Measurements from ENCODE around the gene IFTAP.

The IFTAP gene

GRCh38 chr11:36602135-36602534 is 7.8 kb downstream of the IFTAP start:
- no peak overlapping the region for H3K9ac ChIP-seq (ENCODE audit: low read length)
- no peaks in the 10 kb centered on the region for H4K20me1 ChIP-seq (ENCODE audit: insufficient read depth, low read length)
- H3K36me3 ChIP-seq (replicated peaks; ENCODE audit: low read depth, low read length), result no peaks in the 10 kb centered on the region
- no peak overlapping the region for H3K4me3 ChIP-seq (ENCODE audit: low read length)
- no peak overlapping the region for H3K27ac ChIP-seq (ENCODE audit: low read length)
- H2AFZ ChIP-seq (ENCODE audit: low read depth, low read length), result no peak overlapping the region
- TF ChIP-seq CTCF (IDR thresholded peaks at IDR 0.05; ENCODE audit: low read depth, low read length) (no peak), EZH2phosphoT487 (IDR thresholded peaks at IDR 0.05; ENCODE audit: low read depth) (no peak)
- peaks cover 34% of the 10 kb centered on the region for H3K27me3 ChIP-seq (ENCODE audit: low read depth, low read length)
- H3K4me2 ChIP-seq (ENCODE audit: low read length), result no peak overlapping the region
- H3K4me1 ChIP-seq (ENCODE audit: low read length), result no peaks in the 10 kb centered on the region
- H3K9me3 ChIP-seq (ENCODE audit: insufficient read depth, low read length), result no peaks in the 10 kb centered on the region
- H3K79me2 ChIP-seq (ENCODE audit: low read length), result no peaks in the 10 kb centered on the region

GRCh38 chr11:36605221-36606216 is 11.2 kb downstream of the IFTAP start:
- no peaks in the 10 kb centered on the region for H4K20me1 ChIP-seq (ENCODE audit: insufficient read depth, low read length)
- TF ChIP-seq CTCF (IDR thresholded peaks at IDR 0.05; ENCODE audit: low read depth, low read length) (no peak), EZH2phosphoT487 (IDR thresholded peaks at IDR 0.05; ENCODE audit: low read depth) (no peak)
- H3K36me3 ChIP-seq (replicated peaks; ENCODE audit: low read depth, low read length), result no peaks in the 10 kb centered on the region
- H3K4me2 ChIP-seq (ENCODE audit: low read length), result no peak overlapping the region
- H3K9me3 ChIP-seq (ENCODE audit: insufficient read depth, low read length), result no peaks in the 10 kb centered on the region
- H3K9ac ChIP-seq (ENCODE audit: low read length), result no peak overlapping the region
- no peaks in the 10 kb centered on the region for H3K4me1 ChIP-seq (ENCODE audit: low read length)
- H3K27me3 ChIP-seq (ENCODE audit: low read depth, low read length), result peaks cover 59% of the 10 kb centered on the region
- H2AFZ ChIP-seq (ENCODE audit: low read depth, low read length), result no peak overlapping the region
- no peak overlapping the region for H3K4me3 ChIP-seq (ENCODE audit: low read length)
- no peak overlapping the region for H3K27ac ChIP-seq (ENCODE audit: low read length)
- no peaks in the 10 kb centered on the region for H3K79me2 ChIP-seq (ENCODE audit: low read length)

GRCh38 chr11:36608491-36609199 is 14.3 kb downstream of the IFTAP start:
- Histone ChIP-seq H3K9ac (ENCODE audit: low read length) (no peak overlapping the region), H3K27ac (ENCODE audit: low read length) (no peak overlapping the region), H3K4me2 (ENCODE audit: low read length) (no peak overlapping the region), H3K27me3 (ENCODE audit: low read depth, low read length) (peaks cover 72% of the 10 kb centered on the region), H4K20me1 (ENCODE audit: insufficient read depth, low read length) (no peaks in the 10 kb centered on the region), H3K79me2 (ENCODE audit: low read length) (no peaks in the 10 kb centered on the region), H2AFZ (ENCODE audit: low read depth, low read length) (no peak overlapping the region), H3K9me3 (ENCODE audit: insufficient read depth, low read length) (no peaks in the 10 kb centered on the region), H3K36me3 (replicated peaks; ENCODE audit: low read depth, low read length) (no peaks in the 10 kb centered on the region), H3K4me1 (ENCODE audit: low read length) (no peaks in the 10 kb centered on the region), H3K4me3 (ENCODE audit: low read length) (no peak overlapping the region)
- no peak for TF ChIP-seq EZH2phosphoT487 (IDR thresholded peaks at IDR 0.05; ENCODE audit: low read depth)
- no peak for TF ChIP-seq CTCF (IDR thresholded peaks at IDR 0.05; ENCODE audit: low read depth, low read length)

- no peaks in the 10 kb centered on the region for H3K9me3 ChIP-seq (ENCODE audit: insufficient read depth, low read length)
- no peak overlapping the region for H2AFZ ChIP-seq (ENCODE audit: low read depth, low read length)
- no peak overlapping the region for H3K27ac ChIP-seq (ENCODE audit: low read length)
- H3K27me3 ChIP-seq (ENCODE audit: low read depth, low read length), result peaks cover 71% of the 10 kb centered on the region
- no peak overlapping the region for H3K9ac ChIP-seq (ENCODE audit: low read length)
- no peaks in the 10 kb centered on the region for H3K36me3 ChIP-seq (replicated peaks; ENCODE audit: low read depth, low read length)
- no peaks in the 10 kb centered on the region for H4K20me1 ChIP-seq (ENCODE audit: insufficient read depth, low read length)
- TF ChIP-seq CTCF (IDR thresholded peaks at IDR 0.05; ENCODE audit: low read depth, low read length), result no peak
- no peak for TF ChIP-seq EZH2phosphoT487 (IDR thresholded peaks at IDR 0.05; ENCODE audit: low read depth)
- no peaks in the 10 kb centered on the region for H3K4me1 ChIP-seq (ENCODE audit: low read length)
- H3K4me3 ChIP-seq (ENCODE audit: low read length), result no peak overlapping the region
- H3K79me2 ChIP-seq (ENCODE audit: low read length), result no peaks in the 10 kb centered on the region
- no peak overlapping the region for H3K4me2 ChIP-seq (ENCODE audit: low read length)
These were observed 15.1 kb downstream of the IFTAP start for GRCh38 chr11:36609383-36609782.

Data from OCI-LY3 (cell line).